ENCODE measurements around the gene FARS2. TPM values are rescaled to one million over a fixed set of nuclear protein-coding genes. Genes with fewer than 3 reads are reported as not detected.
A peak's percentile ranks its signal among the peaks of the same experiment; 100 is the strongest.

FARS2 gene
- total and polyA plus RNA-seq, 2 of the 13 experiments (the other 11 are each of a cell fraction or from before 2014, with no cell fraction given) = 15.4 to 26.0 TPM

- Histone ChIP-seq H3K4me1 (ENCODE audit: insufficient read depth, low read length) (peaks cover 10% of the 10 kb centered on the region), H3K36me3 (replicated peaks in 1 of 2; ENCODE audit: control insufficient read depth in 1 of 2, insufficient read depth in 2 of 2, low read length in 2 of 2) (no peaks in the 10 kb centered on the region), H3K27ac (ENCODE audit: extremely low read length, insufficient read depth, low read length) (no peak overlapping the region), H3K9me3 (ENCODE audit: low read length) (no peaks in the 10 kb centered on the region), H2AFZ (ENCODE audit: low read length) (no peak overlapping the region), H4K20me1 (ENCODE audit: insufficient read depth, low read length) (no peaks in the 10 kb centered on the region), H3K4me3 (replicated peaks in 1 of 3; ENCODE audit: insufficient read depth in 1 of 3, low read depth in 2 of 3, low read length in 3 of 3) (no peak overlapping the region), H3K4me2 (ENCODE audit: low read depth, low read length) (no peak overlapping the region), H3K9ac (ENCODE audit: insufficient read depth, low read depth, low read length) (no peak overlapping the region), H3K79me2 (ENCODE audit: insufficient read depth, low read length) (peaks cover 10% of the 10 kb centered on the region), H3K27me3 (ENCODE audit: control insufficient read depth in 1 of 2, insufficient read depth in 2 of 2, low read length in 2 of 2) (no peaks in the 10 kb centered on the region)
- ATAC-seq (peak; percentile 61; the same call in 2 of the 3 replicates), FAIRE-seq (peak; percentile 49), DNase-seq (ENCODE audit: low spot score) (peak; percentile 20)
- intact Hi-C loops (cut with micrococcal nuclease; ENCODE audit: unreplicated experiment) (no loop called here), in situ Hi-C loops (cut with HindIII; ENCODE audit: extremely low pct_ligation_motif_present, low pct_unique_long_range_greater_than_20kb) (no loop called here)
- ChIA-PET CTCF (ENCODE audit: low intra/inter-chr PET ratio, low total read pairs) (no interaction called here), POLR2A (no interaction called here)
- TF ChIP-seq SIX1 (CRISPR knock-in tag; IDR thresholded peaks at IDR 0.05; ENCODE audit: borderline replicate concordance) = no peak
- TF ChIP-seq ZNF572 (CRISPR knock-in tag; IDR thresholded peaks at IDR 0.05) = 0 out of 2 replicates have a peak, but pooled peaks have one; percentile 40
- BruUV-seq (replicated peaks) = no TSS peak
These were observed 29.2 kb downstream of the FARS2 start for GRCh38 chr6:5290500-5290899.

GRCh38 chr6:5292154-5292553, 30.8 kb downstream of the FARS2 start:
- CTCF ChIA-PET (ENCODE audit: low intra/inter-chr PET ratio, low total read pairs) = no interaction called here
- Histone ChIP-seq H3K4me3 (replicated peaks in 1 of 3; ENCODE audit: insufficient read depth in 1 of 3, low read depth in 2 of 3, low read length in 3 of 3) (no peak overlapping the region), H3K4me1 (ENCODE audit: insufficient read depth, low read length) (peaks cover 10% of the 10 kb centered on the region), H4K20me1 (ENCODE audit: insufficient read depth, low read length) (no peaks in the 10 kb centered on the region), H3K4me2 (ENCODE audit: low read depth, low read length) (no peak overlapping the region), H3K27me3 (ENCODE audit: control insufficient read depth in 1 of 2, insufficient read depth in 2 of 2, low read length in 2 of 2) (no peaks in the 10 kb centered on the region), H3K27ac (ENCODE audit: extremely low read length, insufficient read depth, low read length) (no peak overlapping the region), H3K9me3 (ENCODE audit: low read length) (no peaks in the 10 kb centered on the region), H3K79me2 (ENCODE audit: insufficient read depth, low read length) (peaks cover 10% of the 10 kb centered on the region), H3K9ac (ENCODE audit: insufficient read depth, low read depth, low read length) (no peak overlapping the region), H2AFZ (ENCODE audit: low read length) (no peak overlapping the region), H3K36me3 (replicated peaks in 1 of 2; ENCODE audit: control insufficient read depth in 1 of 2, insufficient read depth in 2 of 2, low read length in 2 of 2) (no peaks in the 10 kb centered on the region)
- FAIRE-seq (no peak), ATAC-seq (no peak), DNase-seq (ENCODE audit: low spot score) (no peak)
- intact Hi-C loops (cut with micrococcal nuclease; ENCODE audit: unreplicated experiment) (no loop called here), in situ Hi-C loops (cut with HindIII; ENCODE audit: extremely low pct_ligation_motif_present, low pct_unique_long_range_greater_than_20kb) (no loop called here)
- WGBS (ENCODE audit: low lambda C conversion rate) = 97% methylated on average over 1 of the region's 1 CpG
- no TSS peak for BruUV-seq (replicated peaks)
- POLR2A ChIA-PET = no interaction called here
- TF ChIP-seq JARID2 (CRISPR knock-in tag; IDR thresholded peaks at IDR 0.05; ENCODE audit: insufficient replicate concordance) (no peak), IRF9 (CRISPR knock-in tag; IDR thresholded peaks at IDR 0.05; ENCODE audit: borderline replicate concordance) (no peak), YY1 (IDR thresholded peaks at IDR 0.05; ENCODE audit: insufficient read depth, insufficient replicate concordance, low read depth, low read length) (no peak), ZNF329 (CRISPR knock-in tag; IDR thresholded peaks at IDR 0.05; ENCODE audit: low read depth) (no peak), SNRNP70 (IDR thresholded peaks at IDR 0.05; ENCODE audit: low read depth, low read length) (no peak), ZSCAN31 (CRISPR knock-in tag; IDR thresholded peaks at IDR 0.05; ENCODE audit: low read depth) (no peak), ZNF274 (CRISPR knock-in tag; IDR thresholded peaks at IDR 0.05) (no peak), SMARCE1 (IDR thresholded peaks at IDR 0.05; ENCODE audit: borderline replicate concordance) (no peak), THAP9 (CRISPR knock-in tag; IDR thresholded peaks at IDR 0.05; ENCODE audit: borderline replicate concordance) (no peak), CEBPZ (IDR thresholded peaks at IDR 0.05; ENCODE audit: low read length) (no peak)

Measured in HepG2 (cell line).